Muscle layer of duodenum (tissue), 2 donors: ENCODE results near the gene TSPEAR.

Source experiments
- H3K27ac ChIP-seq: one replicate; pipeline ENCODE4 v1.7.0; 2013; ENCODE audit warnings: mild to moderate bottlenecking, low read length
- H3K27me3 ChIP-seq: one replicate; pipeline ENCODE4 v1.7.0; 2013; ENCODE audit warnings: low read depth, mild to moderate bottlenecking, control low read depth, low read length
- H3K36me3 ChIP-seq, 2 donors: one replicate each; pipeline ENCODE4 v1.7.0; 2013; ENCODE audit warnings: low read length in 2 of 2, control low read depth in 1 of 2, mild to moderate bottlenecking in 1 of 2; ENCODE audit not compliant: insufficient read depth in 2 of 2, control insufficient read depth in 1 of 2
- H3K4me1 ChIP-seq, 2 donors: one replicate each; pipeline ENCODE4 v1.7.0; 2013; ENCODE audit warnings: low read length in 2 of 2, mild to moderate bottlenecking in 2 of 2, control low read depth in 1 of 2, moderate library complexity in 1 of 2; ENCODE audit not compliant: insufficient read depth in 2 of 2, control insufficient read depth in 1 of 2
- H3K4me3 ChIP-seq, 2 donors: one replicate each; pipeline ENCODE4 v1.7.0; 2013; ENCODE audit warnings: low read length in 2 of 2, low read depth in 1 of 2, mild to moderate bottlenecking in 1 of 2
- H3K9me3 ChIP-seq, 2 donors: one replicate each; pipeline ENCODE4 v1.7.0; 2013; ENCODE audit warnings: low read length in 2 of 2, control low read depth in 1 of 2, mild to moderate bottlenecking in 1 of 2; ENCODE audit not compliant: control insufficient read depth in 1 of 2
- donor health status: healthy.

The TSPEAR gene

GRCh38 chr21:44718093-44718492 is 6.7 kb upstream of the TSPEAR start:
- Histone ChIP-seq H3K36me3 (no peaks in the 10 kb centered on the region), H3K4me3 (no peak overlapping the region), H3K27me3 (peaks cover 22% of the 10 kb centered on the region), H3K9me3 (no peaks in the 10 kb centered on the region), H3K27ac (no peak overlapping the region), H3K4me1 (peaks cover 0 to 2% of the 10 kb centered on the region in 2 donors)

GRCh38 chr21:44716984-44717383 is 5.6 kb upstream of the TSPEAR start:
- no peak overlapping the region for H3K4me3 ChIP-seq
- no peaks in the 10 kb centered on the region for H3K9me3 ChIP-seq
- peaks cover 25% of the 10 kb centered on the region for H3K27me3 ChIP-seq
- H3K4me1 ChIP-seq = no peaks in the 10 kb centered on the region
- H3K36me3 ChIP-seq = no peaks in the 10 kb centered on the region
- H3K27ac ChIP-seq = no peak overlapping the region

- Histone ChIP-seq H3K27ac (no peak overlapping the region), H3K9me3 (no peaks in the 10 kb centered on the region), H3K4me3 (no peak overlapping the region), H3K4me1 (peaks cover 0 to 12% of the 10 kb centered on the region in 2 donors), H3K36me3 (no peaks in the 10 kb centered on the region), H3K27me3 (peaks cover 39% of the 10 kb centered on the region)
Measured at GRCh38 chr21:44714905-44715304, 3.5 kb upstream of the TSPEAR start.

GRCh38 chr21:44713846-44714245 is 2.5 kb upstream of the TSPEAR start:
- Histone ChIP-seq H3K4me1 (peaks cover 0 to 21% of the 10 kb centered on the region in 2 donors), H3K36me3 (no peaks in the 10 kb centered on the region), H3K9me3 (no peaks in the 10 kb centered on the region), H3K27ac (no peak overlapping the region), H3K27me3 (peaks cover 47% of the 10 kb centered on the region), H3K4me3 (no peak overlapping the region)

- peaks cover 50% of the 10 kb centered on the region for H3K27me3 ChIP-seq
Measured at GRCh38 chr21:44713130-44713529, 1.8 kb upstream of the TSPEAR start.

GRCh38 chr21:44712203-44713028 is 1.0 kb upstream of the TSPEAR start:
- Histone ChIP-seq H3K27ac (no peak overlapping the region), H3K27me3 (peaks cover 53% of the 10 kb centered on the region), H3K4me1 (peaks cover 0 to 21% of the 10 kb centered on the region in 2 donors)

More at GRCh38 chr21:44713130-44713529, 1.8 kb upstream of the TSPEAR start:
- Histone ChIP-seq H3K9me3 (no peaks in the 10 kb centered on the region), H3K36me3 (no peaks in the 10 kb centered on the region), H3K27ac (no peak overlapping the region), H3K4me1 (peaks cover 0 to 21% of the 10 kb centered on the region in 2 donors), H3K4me3 (no peak overlapping the region)

GRCh38 chr21:44710756-44711326 is 531 bp downstream of the TSPEAR start:
- Histone ChIP-seq H3K4me3 (no peak overlapping the region), H3K36me3 (no peaks in the 10 kb centered on the region), H3K9me3 (no peaks in the 10 kb centered on the region), H3K27me3 (peaks cover 63% of the 10 kb centered on the region), H3K4me1 (peaks cover 0 to 24% of the 10 kb centered on the region in 2 donors), H3K27ac (no peak overlapping the region)

More at GRCh38 chr21:44712203-44713028, 1.0 kb upstream of the TSPEAR start:
- H3K9me3 ChIP-seq = no peaks in the 10 kb centered on the region
- H3K36me3 ChIP-seq = no peaks in the 10 kb centered on the region
- H3K4me3 ChIP-seq = no peak overlapping the region

- Histone ChIP-seq H3K27ac (no peak overlapping the region), H3K27me3 (peaks cover 63% of the 10 kb centered on the region), H3K9me3 (no peaks in the 10 kb centered on the region), H3K36me3 (no peaks in the 10 kb centered on the region), H3K4me1 (peaks cover 0 to 24% of the 10 kb centered on the region in 2 donors), H3K4me3 (no peak overlapping the region)
Measured at GRCh38 chr21:44710294-44710665, 1.1 kb downstream of the TSPEAR start.

- Histone ChIP-seq H3K4me1 (peaks cover 0 to 24% of the 10 kb centered on the region in 2 donors), H3K27me3 (peaks cover 60% of the 10 kb centered on the region), H3K36me3 (no peaks in the 10 kb centered on the region), H3K4me3 (peak overlapping the region in 1 of 2 donors; percentile 24), H3K27ac (no peak overlapping the region), H3K9me3 (no peaks in the 10 kb centered on the region)
Measured at GRCh38 chr21:44709426-44710293, 1.7 kb downstream of the TSPEAR start.

GRCh38 chr21:44708866-44709425 is 2.4 kb downstream of the TSPEAR start:
- Histone ChIP-seq H3K4me1 (peaks cover 0 to 24% of the 10 kb centered on the region in 2 donors), H3K36me3 (no peaks in the 10 kb centered on the region), H3K4me3 (no peak overlapping the region), H3K27me3 (peaks cover 66% of the 10 kb centered on the region), H3K9me3 (no peaks in the 10 kb centered on the region), H3K27ac (no peak overlapping the region)
